H9 (cell line): ENCODE results near the gene HS3ST3B1. TPM values are rescaled to one million over a fixed set of nuclear protein-coding genes. Genes with fewer than 3 reads are reported as not detected.

Experiments used
- DNase-seq: peaks from one replicate; pipeline ENCODE4 v3.0.0-alpha.2; 2017
- H2AFZ ChIP-seq: one replicate; pipeline ENCODE4 v1.6.1; 2013; ENCODE audit warnings: mild to moderate bottlenecking, low read length, control low read depth, moderate library complexity
- H2AK5ac ChIP-seq: 2 replicates; pipeline ENCODE4 v1.6.1; 2013; ENCODE audit warnings: low read length, control low read depth, mixed read lengths; ENCODE audit not compliant: insufficient read length
- H2BK120ac ChIP-seq: one replicate; pipeline ENCODE4 v1.6.1; 2013; ENCODE audit warnings: low read depth, mild to moderate bottlenecking, low read length, control low read depth, inconsistent platforms; ENCODE audit not compliant: poor library complexity, severe bottlenecking
- H2BK12ac ChIP-seq: 2 replicates; pipeline ENCODE4 v1.6.1; 2013; ENCODE audit warnings: low read length, control low read depth, mixed read lengths, low read depth; ENCODE audit not compliant: insufficient read length
- H2BK15ac ChIP-seq: 2 replicates; pipeline ENCODE4 v1.6.1; 2013; ENCODE audit warnings: low read depth, low read length, control low read depth
- H2BK20ac ChIP-seq: one replicate; pipeline ENCODE4 v1.6.1; 2013; ENCODE audit warnings: low read depth, mild to moderate bottlenecking, low read length, control low read depth, inconsistent platforms; ENCODE audit not compliant: poor library complexity, severe bottlenecking
- H2BK5ac ChIP-seq: 2 replicates; pipeline ENCODE4 v1.6.1; 2013; ENCODE audit warnings: low read length, control low read depth, mixed read lengths; ENCODE audit not compliant: insufficient read length
- H3K14ac ChIP-seq: 2 replicates; pipeline ENCODE4 v1.6.1; 2013; ENCODE audit warnings: low read length, control low read depth; ENCODE audit not compliant: insufficient read depth
- H3K18ac ChIP-seq: 2 replicates; pipeline ENCODE4 v1.6.1; 2013; ENCODE audit warnings: low read depth, mild to moderate bottlenecking, mixed read lengths, low read length, control low read depth; ENCODE audit not compliant: insufficient read length
- H3K23ac ChIP-seq: 2 replicates; pipeline ENCODE4 v1.6.1; 2013; ENCODE audit warnings: low read length, control low read depth, mixed read lengths, low read depth; ENCODE audit not compliant: insufficient read length
- H3K23me2 ChIP-seq: 2 replicates; pipeline ENCODE4 v1.6.1; 2013; ENCODE audit warnings: low read depth, mild to moderate bottlenecking, mixed read lengths, low read length, control low read depth; ENCODE audit not compliant: insufficient read length, poor library complexity, severe bottlenecking
- H3K27ac ChIP-seq: 2 replicates; pipeline ENCODE4 v1.5.1; 2013; ENCODE audit warnings: low read length, control low read depth, mixed read lengths, low read depth; ENCODE audit not compliant: insufficient read length
- H3K27me3 ChIP-seq: 2 replicates; pipeline ENCODE4 v1.6.1; 2013; ENCODE audit warnings: low read length, control low read depth, inconsistent platforms; ENCODE audit not compliant: insufficient read depth
- H3K4ac ChIP-seq: 2 replicates; pipeline ENCODE4 v1.6.1; 2013; ENCODE audit warnings: low read depth, mild to moderate bottlenecking, control low read depth, inconsistent platforms, low read length, moderate library complexity
- H3K4me1 ChIP-seq: 2 replicates; pipeline ENCODE4 v1.6.1; 2013; ENCODE audit warnings: low read length, control low read depth, inconsistent platforms; ENCODE audit not compliant: insufficient read depth
- H3K4me2 ChIP-seq: 2 replicates; pipeline ENCODE4 v1.6.1; 2013; ENCODE audit warnings: low read length, control low read depth, mixed read lengths; ENCODE audit not compliant: insufficient read length, insufficient read depth
- H3K56ac ChIP-seq: 2 replicates; pipeline ENCODE4 v1.6.1; 2013; ENCODE audit warnings: low read depth, mild to moderate bottlenecking, mixed read lengths, low read length, control low read depth; ENCODE audit not compliant: insufficient read length
- H3K79me1 ChIP-seq: 2 replicates; pipeline ENCODE4 v1.6.1; 2013; ENCODE audit warnings: low read depth, mild to moderate bottlenecking, moderate library complexity, low read length, control low read depth, inconsistent platforms; ENCODE audit not compliant: insufficient read depth, poor library complexity, severe bottlenecking
- H3K79me2 ChIP-seq: 2 replicates; pipeline ENCODE4 v1.6.1; 2013; ENCODE audit warnings: low read length, control low read depth, inconsistent platforms; ENCODE audit not compliant: insufficient read depth
- H3K9ac ChIP-seq: 2 replicates; pipeline ENCODE4 v1.6.1; 2013; ENCODE audit warnings: low read length, control low read depth, mixed read lengths; ENCODE audit not compliant: insufficient read length; ENCODE audit errors: extremely low read depth
- H3K9me3 ChIP-seq: one replicate; pipeline ENCODE4 v1.6.1; 2013; ENCODE audit warnings: low read depth, low read length, inconsistent platforms; ENCODE audit not compliant: control insufficient read depth
- H3T11ph ChIP-seq: one replicate; pipeline ENCODE4 v1.6.1; 2013; ENCODE audit warnings: mild to moderate bottlenecking, low read length, control low read depth, inconsistent platforms
- H4K20me1 ChIP-seq: one replicate; pipeline ENCODE4 v1.6.1; 2013; ENCODE audit not compliant: control insufficient read depth, insufficient read length, insufficient read depth
- H4K5ac ChIP-seq: 2 replicates; pipeline ENCODE4 v1.6.1; 2013; ENCODE audit warnings: low read depth, mild to moderate bottlenecking, mixed read lengths, low read length, control low read depth; ENCODE audit not compliant: insufficient read length
- H4K8ac ChIP-seq: replicated peaks from 2 replicates; pipeline ENCODE4 v1.6.1; 2013; ENCODE audit warnings: low read length, control low read depth, mixed read lengths, low read depth; ENCODE audit not compliant: insufficient read length
- H4K91ac ChIP-seq: 2 replicates; pipeline ENCODE4 v1.6.1; 2013; ENCODE audit warnings: low read depth, mild to moderate bottlenecking, moderate library complexity, mixed read lengths, low read length, control low read depth; ENCODE audit not compliant: insufficient read length
- H3K27ac Mint-ChIP-seq, 3 experiments: 2 replicates in 2 of 3; 3 replicates in 1 of 3; pipeline ENCODE4 v1.8.0; 2020 to 2021; ENCODE audit warnings: mixed read lengths in 3 of 3, mild to moderate bottlenecking in 1 of 3, moderate library complexity in 1 of 3
- H3K27me3 Mint-ChIP-seq: 2 replicates; pipeline ENCODE4 v1.8.0; 2021; ENCODE audit warnings: low read depth, mild to moderate bottlenecking, moderate library complexity, mixed read lengths
- H3K36me3 Mint-ChIP-seq, 3 experiments: 2 replicates in 2 of 3; 3 replicates in 1 of 3; pipeline ENCODE4 v1.8.0; 2020 to 2021; ENCODE audit warnings: low read depth in 3 of 3, mixed read lengths in 3 of 3; ENCODE audit not compliant: insufficient read depth in 1 of 3
- H3K4me1 Mint-ChIP-seq, 2 experiments: 2 replicates each; pipeline ENCODE4 v1.8.0; 2020; ENCODE audit warnings: mixed read lengths in 2 of 2
- H3K4me3 Mint-ChIP-seq, 2 experiments: 2 replicates in 1 of 2; 3 replicates in 1 of 2; pipeline ENCODE4 v1.8.0; 2020 to 2021; ENCODE audit warnings: mild to moderate bottlenecking in 2 of 2, mixed read lengths in 2 of 2, moderate library complexity in 1 of 2
- H3K9me3 Mint-ChIP-seq, 2 experiments: 2 replicates in 1 of 2; 3 replicates in 1 of 2; pipeline ENCODE4 v1.8.0; 2020; ENCODE audit warnings: mild to moderate bottlenecking in 2 of 2, mixed read lengths in 2 of 2, moderate library complexity in 1 of 2
- total RNA-seq: library from RNA; stranded (reverse); gene quantifications from 2 replicates; pipeline ENCODE4 v1.2.1, GENCODE V29; 2021
- TF ChIP-seq, protein P1 (sequence below): fragments of 200-600 bp; sonication (generic); conservative IDR thresholded peaks from 3 replicates; pipeline ENCODE4 v1.8.0; 2021; ENCODE audit warnings: antibody characterized with exemption, mild to moderate bottlenecking

Gene HS3ST3B1
- total RNA-seq, 1 experiment from 2014 or later: 2.8 TPM

DNA sequence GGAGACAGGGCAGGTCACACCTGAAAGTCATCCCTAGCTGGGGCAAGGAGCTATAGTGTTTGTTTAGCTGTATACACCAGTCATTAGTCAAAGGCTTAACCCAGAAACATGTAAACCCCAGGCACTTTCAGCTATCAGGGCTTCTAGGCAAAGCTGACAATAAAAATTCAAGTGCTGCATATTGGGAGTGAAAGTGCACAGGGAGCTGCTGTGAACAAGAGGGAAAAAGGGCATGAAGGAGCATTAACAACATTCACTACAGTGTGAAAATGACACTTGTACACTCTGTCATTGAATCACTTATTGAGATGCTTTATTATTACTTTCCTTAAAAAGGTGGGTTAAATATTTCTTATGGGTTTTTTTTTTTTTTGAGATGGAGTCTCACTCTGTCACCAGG is 92.8 kb downstream of the HS3ST3B1 start:
- no peak overlapping the region for H2BK5ac ChIP-seq
- no peaks in the 10 kb centered on the region for H3K23me2 ChIP-seq
- no peak overlapping the region for H3K23ac ChIP-seq
- H3K18ac ChIP-seq: no peak overlapping the region
- no peak overlapping the region for H2BK20ac ChIP-seq
- no peaks in the 10 kb centered on the region for H3K27me3 Mint-ChIP-seq
- no peak overlapping the region for H3K27ac Mint-ChIP-seq
- no peak overlapping the region for H3K9ac ChIP-seq
- H3K79me1 ChIP-seq: no peaks in the 10 kb centered on the region
- H3K4me1 Mint-ChIP-seq: peaks cover 8 to 9% of the 10 kb centered on the region in 2 experiments
- H2BK12ac ChIP-seq: no peak overlapping the region
- H3K36me3 Mint-ChIP-seq: 0 out of 7 replicates have a peak, but pooled peaks cover 0 to under 1% (median 0%) of the 10 kb centered on the region in 3 experiments
- H3K9me3 Mint-ChIP-seq: peaks cover 0 to 1% of the 10 kb centered on the region in 2 experiments; a peak in 2 of 5 replicates
- no peaks in the 10 kb centered on the region for H3K9me3 ChIP-seq
- H3K56ac ChIP-seq: no peak overlapping the region
- no peak overlapping the region for H3K4me2 ChIP-seq
- H3K27ac ChIP-seq: no peak overlapping the region
- H4K91ac ChIP-seq: no peak overlapping the region
- H3K27me3 ChIP-seq: no peaks in the 10 kb centered on the region
- no peak overlapping the region for H2BK15ac ChIP-seq
- no peak overlapping the region for H2AFZ ChIP-seq
- no peaks in the 10 kb centered on the region for H3K79me2 ChIP-seq
- H4K5ac ChIP-seq: no peak overlapping the region
- DNase-seq: no peak
- no peak overlapping the region for H3K4me3 Mint-ChIP-seq
- no peak overlapping the region for H2BK120ac ChIP-seq
- H3T11ph ChIP-seq: no peak overlapping the region
- no peaks in the 10 kb centered on the region for H4K20me1 ChIP-seq
- H3K14ac ChIP-seq: no peak overlapping the region
- TF ChIP-seq, protein P1, sequence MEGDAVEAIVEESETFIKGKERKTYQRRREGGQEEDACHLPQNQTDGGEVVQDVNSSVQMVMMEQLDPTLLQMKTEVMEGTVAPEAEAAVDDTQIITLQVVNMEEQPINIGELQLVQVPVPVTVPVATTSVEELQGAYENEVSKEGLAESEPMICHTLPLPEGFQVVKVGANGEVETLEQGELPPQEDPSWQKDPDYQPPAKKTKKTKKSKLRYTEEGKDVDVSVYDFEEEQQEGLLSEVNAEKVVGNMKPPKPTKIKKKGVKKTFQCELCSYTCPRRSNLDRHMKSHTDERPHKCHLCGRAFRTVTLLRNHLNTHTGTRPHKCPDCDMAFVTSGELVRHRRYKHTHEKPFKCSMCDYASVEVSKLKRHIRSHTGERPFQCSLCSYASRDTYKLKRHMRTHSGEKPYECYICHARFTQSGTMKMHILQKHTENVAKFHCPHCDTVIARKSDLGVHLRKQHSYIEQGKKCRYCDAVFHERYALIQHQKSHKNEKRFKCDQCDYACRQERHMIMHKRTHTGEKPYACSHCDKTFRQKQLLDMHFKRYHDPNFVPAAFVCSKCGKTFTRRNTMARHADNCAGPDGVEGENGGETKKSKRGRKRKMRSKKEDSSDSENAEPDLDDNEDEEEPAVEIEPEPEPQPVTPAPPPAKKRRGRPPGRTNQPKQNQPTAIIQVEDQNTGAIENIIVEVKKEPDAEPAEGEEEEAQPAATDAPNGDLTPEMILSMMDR: no peak
- no peak overlapping the region for H4K8ac ChIP-seq
- peaks cover 2% of the 10 kb centered on the region; the same call in 1 of the 2 replicates for H3K4me1 ChIP-seq
- H2AK5ac ChIP-seq: no peak overlapping the region
- H3K4ac ChIP-seq: no peak overlapping the region
